Measurements from ENCODE around the gene DENND2D.
A peak's percentile ranks its signal among the peaks of the same experiment; 100 is the strongest.

Gene DENND2D

GRCh38 chr1:111142356-111142975 lies 58.0 kb downstream of the DENND2D start:
- no peak overlapping the region for H2AFZ ChIP-seq (ENCODE audit: low read length)
- H3K4me3 ChIP-seq (ENCODE audit: low read depth, low read length, poor library complexity, severe bottlenecking), result peak overlapping the region; percentile 84
- peaks cover 93% of the 10 kb centered on the region for H3K79me2 ChIP-seq (ENCODE audit: insufficient read depth, low read length)
- H3K4me2 ChIP-seq (ENCODE audit: low read length), result peak overlapping the region; percentile 97
- peaks cover 84% of the 10 kb centered on the region for H3K4me1 ChIP-seq (ENCODE audit: insufficient read depth, low read length, severe bottlenecking)
- H4K20me1 ChIP-seq (ENCODE audit: insufficient read depth, low read length), result no peaks in the 10 kb centered on the region
- H3K27ac ChIP-seq (ENCODE audit: low read depth, low read length, poor library complexity, severe bottlenecking), result peak overlapping the region; percentile 85
- H3F3A ChIP-seq (ENCODE audit: insufficient read depth, low read length), result no peaks in the 10 kb centered on the region
- H3K36me3 ChIP-seq (ENCODE audit: insufficient read depth, low read length), result peaks cover 21% of the 10 kb centered on the region
- no peaks in the 10 kb centered on the region for H3K9me3 ChIP-seq (ENCODE audit: low read length)
- H3K9ac ChIP-seq (ENCODE audit: low read length), result peak overlapping the region; percentile 92
- no peaks in the 10 kb centered on the region for H3K27me3 ChIP-seq (ENCODE audit: insufficient read depth, low read length)
- no peaks in the 10 kb centered on the region for H3K9me2 ChIP-seq (ENCODE audit: low read depth, low read length)
- TF ChIP-seq, protein P1, sequence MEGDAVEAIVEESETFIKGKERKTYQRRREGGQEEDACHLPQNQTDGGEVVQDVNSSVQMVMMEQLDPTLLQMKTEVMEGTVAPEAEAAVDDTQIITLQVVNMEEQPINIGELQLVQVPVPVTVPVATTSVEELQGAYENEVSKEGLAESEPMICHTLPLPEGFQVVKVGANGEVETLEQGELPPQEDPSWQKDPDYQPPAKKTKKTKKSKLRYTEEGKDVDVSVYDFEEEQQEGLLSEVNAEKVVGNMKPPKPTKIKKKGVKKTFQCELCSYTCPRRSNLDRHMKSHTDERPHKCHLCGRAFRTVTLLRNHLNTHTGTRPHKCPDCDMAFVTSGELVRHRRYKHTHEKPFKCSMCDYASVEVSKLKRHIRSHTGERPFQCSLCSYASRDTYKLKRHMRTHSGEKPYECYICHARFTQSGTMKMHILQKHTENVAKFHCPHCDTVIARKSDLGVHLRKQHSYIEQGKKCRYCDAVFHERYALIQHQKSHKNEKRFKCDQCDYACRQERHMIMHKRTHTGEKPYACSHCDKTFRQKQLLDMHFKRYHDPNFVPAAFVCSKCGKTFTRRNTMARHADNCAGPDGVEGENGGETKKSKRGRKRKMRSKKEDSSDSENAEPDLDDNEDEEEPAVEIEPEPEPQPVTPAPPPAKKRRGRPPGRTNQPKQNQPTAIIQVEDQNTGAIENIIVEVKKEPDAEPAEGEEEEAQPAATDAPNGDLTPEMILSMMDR (IDR thresholded peaks at IDR 0.05; ENCODE audit: low read length), result no peak
- TF ChIP-seq EZH2 (IDR thresholded peaks at IDR 0.05; ENCODE audit: borderline replicate concordance, low read length), result no peak

GRCh38 chr1:111141245-111142220 lies 58.9 kb downstream of the DENND2D start:
- peak overlapping the region; percentile 85 for H3K27ac ChIP-seq (ENCODE audit: low read depth, low read length, poor library complexity, severe bottlenecking)
- peaks cover 85% of the 10 kb centered on the region for H3K79me2 ChIP-seq (ENCODE audit: insufficient read depth, low read length)
- no peaks in the 10 kb centered on the region for H3F3A ChIP-seq (ENCODE audit: insufficient read depth, low read length)
- H3K36me3 ChIP-seq (ENCODE audit: insufficient read depth, low read length), result peaks cover 27% of the 10 kb centered on the region
- H3K9me3 ChIP-seq (ENCODE audit: low read length), result no peaks in the 10 kb centered on the region
- no peaks in the 10 kb centered on the region for H3K27me3 ChIP-seq (ENCODE audit: insufficient read depth, low read length)
- H3K4me2 ChIP-seq (ENCODE audit: low read length), result peak overlapping the region; percentile 97
- peak overlapping the region; percentile 84 for H3K4me3 ChIP-seq (ENCODE audit: low read depth, low read length, poor library complexity, severe bottlenecking)
- H3K9ac ChIP-seq (ENCODE audit: low read length), result peak overlapping the region; percentile 92
- no peaks in the 10 kb centered on the region for H4K20me1 ChIP-seq (ENCODE audit: insufficient read depth, low read length)
- TF ChIP-seq EZH2 (IDR thresholded peaks at IDR 0.05; ENCODE audit: borderline replicate concordance, low read length), result no peak
- TF ChIP-seq, protein P1 (IDR thresholded peaks at IDR 0.05; ENCODE audit: low read length), result no peak
- peaks cover 75% of the 10 kb centered on the region for H3K4me1 ChIP-seq (ENCODE audit: insufficient read depth, low read length, severe bottlenecking)
- no peaks in the 10 kb centered on the region for H3K9me2 ChIP-seq (ENCODE audit: low read depth, low read length)
- no peak overlapping the region for H2AFZ ChIP-seq (ENCODE audit: low read length)

GRCh38 chr1:111140680-111140967 lies 59.8 kb downstream of the DENND2D start:
- Histone ChIP-seq H3K4me3 (ENCODE audit: low read depth, low read length, poor library complexity, severe bottlenecking) (peak overlapping the region; percentile 84), H2AFZ (ENCODE audit: low read length) (no peak overlapping the region), H3K36me3 (ENCODE audit: insufficient read depth, low read length) (peaks cover 34% of the 10 kb centered on the region), H3K4me1 (ENCODE audit: insufficient read depth, low read length, severe bottlenecking) (peaks cover 73% of the 10 kb centered on the region), H3K9me2 (ENCODE audit: low read depth, low read length) (no peaks in the 10 kb centered on the region), H3K9ac (ENCODE audit: low read length) (peak overlapping the region; percentile 92), H3K4me2 (ENCODE audit: low read length) (peak overlapping the region; percentile 97), H3F3A (ENCODE audit: insufficient read depth, low read length) (no peaks in the 10 kb centered on the region), H3K27ac (ENCODE audit: low read depth, low read length, poor library complexity, severe bottlenecking) (peak overlapping the region; percentile 85), H4K20me1 (ENCODE audit: insufficient read depth, low read length) (no peaks in the 10 kb centered on the region), H3K27me3 (ENCODE audit: insufficient read depth, low read length) (no peaks in the 10 kb centered on the region), H3K79me2 (ENCODE audit: insufficient read depth, low read length) (peaks cover 76% of the 10 kb centered on the region), H3K9me3 (ENCODE audit: low read length) (no peaks in the 10 kb centered on the region)
- TF ChIP-seq, protein P1 (IDR thresholded peaks at IDR 0.05; ENCODE audit: low read length), result no peak
- TF ChIP-seq EZH2 (IDR thresholded peaks at IDR 0.05; ENCODE audit: borderline replicate concordance, low read length), result no peak

All from OCI-LY1 (cell line).